Lower lobe of right lung (tissue), 2 donors: ENCODE measurements around the gene ERG. TPM values are rescaled to one million over a fixed set of nuclear protein-coding genes. Genes with fewer than 3 reads are reported as not detected.

Experiments used
- ATAC-seq, 2 donors: fragments of 200-7000 bp; cut with Tn5 transposase; one replicate each; pipeline ENCODE4 v1.9.1; 2020 to 2022; ENCODE audit warnings: mild to moderate bottlenecking in 2 of 2, moderate library complexity in 2 of 2
- DNase-seq: peaks from one replicate; pipeline ENCODE4 v3.0.0-alpha.2; 2020
- H3K27ac ChIP-seq: fragments of 200-600 bp; one replicate; pipeline ENCODE4 v1.8.0; 2022
- H3K27me3 ChIP-seq: fragments of 200-600 bp; one replicate; pipeline ENCODE4 v1.8.0; 2022; ENCODE audit warnings: low read depth
- H3K36me3 ChIP-seq: fragments of 200-600 bp; one replicate; pipeline ENCODE4 v1.8.0; 2022; ENCODE audit warnings: mild to moderate bottlenecking
- H3K4me1 ChIP-seq: fragments of 200-600 bp; one replicate; pipeline ENCODE4 v1.8.0; 2022
- H3K4me3 ChIP-seq: fragments of 200-600 bp; one replicate; pipeline ENCODE4 v1.8.0; 2022; ENCODE audit warnings: mild to moderate bottlenecking
- H3K9me3 ChIP-seq: fragments of 200-600 bp; one replicate; pipeline ENCODE4 v1.8.0; 2022
- CTCF ChIP-seq: fragments of 200-600 bp; IDR thresholded peaks from one replicate; pipeline ENCODE4 v1.8.0; 2022; ENCODE audit warnings: antibody characterized with exemption, mild to moderate bottlenecking
- intact Hi-C: fragments of 100-400 bp; cut with DNase I; formaldehyde crosslinking; loops from one replicate; pipeline ENCODE4 v1.11.0; 2022
- total RNA-seq: library from RNA; stranded (reverse); fragmentation: NEBNext Ultra II Directional; extraction: Animal tissue kit (Norgen Biotek cat#: 25700); gene quantifications from one replicate; pipeline ENCODE4 v1.2.1, GENCODE V29; 2021
- donor health status: DM: no; HTN: yes; CAD: no; lungs with severe emphysema.

Gene ERG
- total RNA-seq, 1 donor from 2014 or later: 38.0 TPM

- Histone ChIP-seq H3K27me3 (no peaks in the 10 kb centered on the region), H3K9me3 (no peaks in the 10 kb centered on the region), H3K36me3 (no peaks in the 10 kb centered on the region), H3K4me3 (no peak overlapping the region), H3K4me1 (peaks cover 6% of the 10 kb centered on the region), H3K27ac (no peak overlapping the region)
- no peak for DNase-seq
- no peak for TF ChIP-seq CTCF
- no peak for ATAC-seq
- intact Hi-C loops: no loop called here
Measured at GRCh38 chr21:38358098-38358497, 140.2 kb downstream of the ERG start.

DNA sequence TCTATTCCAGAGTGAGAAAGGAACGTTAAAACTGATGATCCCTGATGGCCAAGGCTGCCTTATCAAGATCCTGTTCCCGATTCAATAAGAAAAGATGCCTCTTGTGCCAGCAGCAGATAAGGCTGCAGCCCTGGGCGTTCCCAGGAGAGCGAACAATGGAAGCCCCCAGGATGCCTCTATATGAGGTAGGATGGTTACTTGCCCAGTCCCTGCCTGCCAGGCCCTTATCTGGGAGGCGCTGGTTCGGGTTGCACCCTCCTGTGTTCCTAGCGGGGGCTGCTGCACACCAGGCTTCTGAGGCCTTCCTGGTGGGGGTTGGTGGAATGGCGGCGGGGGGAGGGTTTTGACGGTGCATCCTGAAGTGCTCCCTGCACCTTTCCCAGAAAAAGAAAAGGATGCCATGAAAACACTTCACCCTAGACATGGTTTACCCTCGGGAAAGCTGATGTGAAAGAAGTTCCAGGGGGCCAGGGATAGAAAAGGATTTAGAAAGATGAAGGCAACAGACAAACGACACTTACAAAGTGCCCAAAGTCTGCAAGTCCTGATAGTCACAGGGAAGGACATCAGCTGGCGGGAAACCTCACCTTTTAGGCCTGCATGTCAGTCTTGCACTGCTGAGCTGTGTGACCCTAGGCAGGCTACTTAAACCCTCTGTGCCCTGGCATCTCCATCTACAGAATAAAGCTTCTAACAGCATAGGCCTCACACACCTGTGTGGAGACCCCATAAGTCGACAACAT, 141.2 kb downstream of the ERG start:
- no peaks in the 10 kb centered on the region for H3K9me3 ChIP-seq
- no peak overlapping the region for H3K27ac ChIP-seq
- no peaks in the 10 kb centered on the region for H3K27me3 ChIP-seq
- intact Hi-C loops: no loop called here
- ATAC-seq (no peak), DNase-seq (no peak)
- H3K4me3 ChIP-seq: no peak overlapping the region
- TF ChIP-seq CTCF: no peak
- H3K4me1 ChIP-seq: peaks cover 13% of the 10 kb centered on the region
- no peaks in the 10 kb centered on the region for H3K36me3 ChIP-seq

GRCh38 chr21:38355992-38356781, 142.1 kb downstream of the ERG start:
- no peak overlapping the region for H3K4me3 ChIP-seq
- DNase-seq (peak; percentile 88), ATAC-seq (peak; percentile 81 to 87)
- no peaks in the 10 kb centered on the region for H3K36me3 ChIP-seq
- H3K9me3 ChIP-seq: no peaks in the 10 kb centered on the region
- peak; percentile 97 for TF ChIP-seq CTCF
- H3K27ac ChIP-seq: no peak overlapping the region
- peaks cover 21% of the 10 kb centered on the region for H3K4me1 ChIP-seq
- no peaks in the 10 kb centered on the region for H3K27me3 ChIP-seq
- intact Hi-C loops: no loop called here

DNA sequence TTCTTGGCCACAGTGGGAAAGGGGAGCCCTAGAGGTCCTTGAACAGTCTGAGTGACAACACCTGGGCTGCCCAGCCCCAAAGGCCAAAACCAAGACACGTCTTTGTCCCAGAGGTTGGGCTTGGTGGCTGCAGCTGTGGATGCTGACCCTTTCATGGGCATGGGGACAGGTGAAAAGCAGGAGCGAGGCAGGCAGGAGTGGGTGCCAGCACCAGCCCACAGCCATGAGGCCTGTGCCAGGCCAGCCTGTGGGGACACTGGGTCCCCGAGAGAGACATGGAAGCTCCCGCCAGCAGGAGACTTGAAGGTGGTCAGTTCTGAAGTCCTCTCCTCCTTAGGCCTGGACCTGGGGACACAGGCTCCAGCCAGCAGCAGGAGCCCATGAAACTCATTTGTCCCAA, 142.9 kb downstream of the ERG start:
- Histone ChIP-seq H3K27ac (no peak overlapping the region), H3K36me3 (no peaks in the 10 kb centered on the region), H3K27me3 (no peaks in the 10 kb centered on the region), H3K9me3 (no peaks in the 10 kb centered on the region), H3K4me1 (peaks cover 26% of the 10 kb centered on the region), H3K4me3 (no peak overlapping the region)
- no peak for TF ChIP-seq CTCF
- no peak for ATAC-seq
- intact Hi-C loops: no loop called here
- no peak for DNase-seq

GRCh38 chr21:38354746-38355145, 143.5 kb downstream of the ERG start:
- no peak for TF ChIP-seq CTCF
- intact Hi-C loops: loop anchor here (5.0 kb wide), 1 partner anchor 187 kb away; no protein-coding TSS in a partner anchor
- no peak for ATAC-seq

More at GRCh38 chr21:38354746-38355145, 143.5 kb downstream of the ERG start:
- Histone ChIP-seq H3K27me3 (no peaks in the 10 kb centered on the region), H3K36me3 (no peaks in the 10 kb centered on the region), H3K4me3 (no peak overlapping the region), H3K9me3 (no peaks in the 10 kb centered on the region), H3K4me1 (peaks cover 26% of the 10 kb centered on the region), H3K27ac (no peak overlapping the region)
- DNase-seq: no peak
